Measurements from ENCODE around the gene BCAP31. TPM values are rescaled to one million over a fixed set of nuclear protein-coding genes. Genes with fewer than 3 reads are reported as not detected.

Gene BCAP31
- total RNA-seq, 1 experiment from 2014 or later, result 138 TPM

DNA sequence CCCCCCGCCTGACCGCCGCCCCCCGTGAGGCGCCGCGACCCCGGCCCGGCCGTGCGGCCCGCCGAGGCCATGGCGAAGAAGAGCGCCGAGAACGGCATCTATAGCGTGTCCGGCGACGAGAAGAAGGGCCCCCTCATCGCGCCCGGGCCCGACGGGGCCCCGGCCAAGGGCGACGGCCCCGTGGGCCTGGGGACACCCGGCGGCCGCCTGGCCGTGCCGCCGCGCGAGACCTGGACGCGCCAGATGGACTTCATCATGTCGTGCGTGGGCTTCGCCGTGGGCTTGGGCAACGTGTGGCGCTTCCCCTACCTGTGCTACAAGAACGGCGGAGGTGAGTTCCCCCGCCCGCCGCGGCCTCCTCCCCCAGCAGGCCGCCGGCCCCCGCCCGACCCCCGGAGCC is 35.7 kb downstream of the BCAP31 start:
- H3K56ac ChIP-seq (ENCODE audit: insufficient read length, low read depth, low read length), result no peak overlapping the region
- no peak overlapping the region for H4K5ac ChIP-seq (ENCODE audit: insufficient read length, low read depth, low read length)
- H3K27me3 ChIP-seq (ENCODE audit: insufficient read depth, low read length), result no peaks in the 10 kb centered on the region
- H3K79me1 ChIP-seq (ENCODE audit: insufficient read depth, low read depth, low read length, poor library complexity, severe bottlenecking), result no peaks in the 10 kb centered on the region
- H2BK20ac ChIP-seq (ENCODE audit: low read depth, low read length, poor library complexity, severe bottlenecking), result no peak overlapping the region
- no peak overlapping the region for H2AFZ ChIP-seq (ENCODE audit: low read length)
- WGBS (ENCODE audit: extremely low coverage, insufficient read length, low lambda C conversion rate), result no CpG with 5 or more reads among the region's 57 CpGs
- H3K18ac ChIP-seq (ENCODE audit: insufficient read length, low read depth, low read length), result no peak overlapping the region
- peaks cover 14 to 19% of the 10 kb centered on the region in 2 experiments for H3K4me1 Mint-ChIP-seq
- no peak overlapping the region for H2BK15ac ChIP-seq (ENCODE audit: low read depth, low read length)
- no peaks in the 10 kb centered on the region; the same call in 1 of the 2 replicates for H3K79me2 ChIP-seq (ENCODE audit: insufficient read depth, low read length)
- H3K23me2 ChIP-seq (ENCODE audit: insufficient read length, low read depth, low read length, poor library complexity, severe bottlenecking), result no peaks in the 10 kb centered on the region
- H2BK12ac ChIP-seq (ENCODE audit: insufficient read length, low read depth, low read length), result no peak overlapping the region
- no peak overlapping the region for H4K8ac ChIP-seq (replicated peaks; ENCODE audit: insufficient read length, low read depth, low read length)
- no peak overlapping the region for H2BK5ac ChIP-seq (ENCODE audit: insufficient read length, low read length)
- H3K9me3 ChIP-seq (ENCODE audit: control insufficient read depth, low read depth, low read length), result peaks cover 6% of the 10 kb centered on the region
- no peak overlapping the region for H3K27ac Mint-ChIP-seq
- no peak overlapping the region for H3K23ac ChIP-seq (ENCODE audit: insufficient read length, low read depth, low read length)
- H3K4me2 ChIP-seq (ENCODE audit: insufficient read depth, insufficient read length, low read length), result peak overlapping the region; percentile 21
- no peak overlapping the region for H2AK5ac ChIP-seq (ENCODE audit: insufficient read length, low read length)
- H3K9me3 Mint-ChIP-seq, result peaks cover 31 to 53% of the 10 kb centered on the region in 2 experiments
- TF ChIP-seq, protein P1, sequence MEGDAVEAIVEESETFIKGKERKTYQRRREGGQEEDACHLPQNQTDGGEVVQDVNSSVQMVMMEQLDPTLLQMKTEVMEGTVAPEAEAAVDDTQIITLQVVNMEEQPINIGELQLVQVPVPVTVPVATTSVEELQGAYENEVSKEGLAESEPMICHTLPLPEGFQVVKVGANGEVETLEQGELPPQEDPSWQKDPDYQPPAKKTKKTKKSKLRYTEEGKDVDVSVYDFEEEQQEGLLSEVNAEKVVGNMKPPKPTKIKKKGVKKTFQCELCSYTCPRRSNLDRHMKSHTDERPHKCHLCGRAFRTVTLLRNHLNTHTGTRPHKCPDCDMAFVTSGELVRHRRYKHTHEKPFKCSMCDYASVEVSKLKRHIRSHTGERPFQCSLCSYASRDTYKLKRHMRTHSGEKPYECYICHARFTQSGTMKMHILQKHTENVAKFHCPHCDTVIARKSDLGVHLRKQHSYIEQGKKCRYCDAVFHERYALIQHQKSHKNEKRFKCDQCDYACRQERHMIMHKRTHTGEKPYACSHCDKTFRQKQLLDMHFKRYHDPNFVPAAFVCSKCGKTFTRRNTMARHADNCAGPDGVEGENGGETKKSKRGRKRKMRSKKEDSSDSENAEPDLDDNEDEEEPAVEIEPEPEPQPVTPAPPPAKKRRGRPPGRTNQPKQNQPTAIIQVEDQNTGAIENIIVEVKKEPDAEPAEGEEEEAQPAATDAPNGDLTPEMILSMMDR (conservative IDR thresholded peaks at IDR 0.05), result no peak
- peaks cover 2% of the 10 kb centered on the region; the same call in 1 of the 2 replicates for H3K27me3 Mint-ChIP-seq (ENCODE audit: low read depth)
- H3K36me3 Mint-ChIP-seq (ENCODE audit: insufficient read depth in 1 of 3, low read depth in 3 of 3), result peaks cover 17 to 42% (median 41%) of the 10 kb centered on the region in 3 experiments
- H3K4me3 Mint-ChIP-seq, result peak overlapping the region in 1 of 2 experiments; percentile 34; a peak in 2 of 5 replicates
- H2BK120ac ChIP-seq (ENCODE audit: low read depth, low read length, poor library complexity, severe bottlenecking), result no peak overlapping the region
- no peak overlapping the region for H3K4ac ChIP-seq (ENCODE audit: low read depth, low read length)
- H3K4me1 ChIP-seq (ENCODE audit: insufficient read depth, low read length), result no peaks in the 10 kb centered on the region; the same call in 1 of the 2 replicates
- no peak for DNase-seq
- no peak overlapping the region for H3T11ph ChIP-seq (ENCODE audit: low read length)
- no peak overlapping the region for H4K91ac ChIP-seq (ENCODE audit: insufficient read length, low read depth, low read length)
- H4K20me1 ChIP-seq (ENCODE audit: control insufficient read depth, insufficient read depth, insufficient read length), result peaks cover 5% of the 10 kb centered on the region
- no peak overlapping the region for H3K9ac ChIP-seq (ENCODE audit: extremely low read depth, insufficient read length, low read length)
- H3K27ac ChIP-seq (ENCODE audit: insufficient read length, low read depth, low read length), result no peak overlapping the region
- 0 out of 2 replicates have a peak overlapping the region, but pooled peaks have one; percentile 65 for H3K14ac ChIP-seq (ENCODE audit: insufficient read depth, low read length)
